ENCODE results near the gene GTPBP6. TPM values are rescaled to one million over a fixed set of nuclear protein-coding genes. Genes with fewer than 3 reads are reported as not detected.

The GTPBP6 gene
- total RNA-seq (10 to 100 TPM; 19.8 to 73.9 (median 36.8) TPM), polyA plus RNA-seq (10 to 100 TPM; 47.7 to 53.4 (median 48.6) TPM)
- long read RNA-seq, donor 1, transcript GTPBP6-201 (10 exons, 1,907 nt): major isoform, 5 of 6 reads
- long read RNA-seq, donor 1, partial matches to known transcripts: 0 of 6 reads
- long read RNA-seq, donor 1, other reads (novel, unspliced or antisense): 0 of 6 reads
- long read RNA-seq, donor 2, transcript GTPBP6-201 (10 exons, 1,907 nt): major isoform, 7 of 11 reads
- long read RNA-seq, donor 2, partial matches to known transcripts: 0 of 11 reads
- long read RNA-seq, donor 2, other reads (novel, unspliced or antisense): 0 of 11 reads
- long read RNA-seq, donor 3, transcript GTPBP6-202 (4 exons, 2,016 nt): minor isoform, 5 of 11 reads
- long read RNA-seq, donor 3, transcript GTPBP6-201 (10 exons, 1,907 nt): major isoform, 6 of 11 reads
- long read RNA-seq, donor 3, partial matches to known transcripts: 0 of 11 reads
- long read RNA-seq, donor 3, other reads (novel, unspliced or antisense): 0 of 11 reads
- long read RNA-seq, donor 4, partial matches to known transcripts: 0 of 3 reads
- long read RNA-seq, donor 4, other reads (novel, unspliced or antisense): 0 of 3 reads
- long read RNA-seq, donor 5, transcript GTPBP6-201 (10 exons, 1,907 nt): major isoform, 8 of 9 reads
- long read RNA-seq, donor 5, partial matches to known transcripts: 0 of 9 reads
- long read RNA-seq, donor 5, other reads (novel, unspliced or antisense): 0 of 9 reads
- long read RNA-seq, donor 6, transcript GTPBP6-201 (10 exons, 1,907 nt): major isoform, 16 of 26 reads
- long read RNA-seq, donor 6, partial matches to known transcripts: 0 of 26 reads
- long read RNA-seq, donor 6, other reads (novel, unspliced or antisense): 8 of 26 reads
- long read RNA-seq, donor 7, transcript GTPBP6-201 (10 exons, 1,907 nt): major isoform, 9 of 9 reads
- long read RNA-seq, donor 7, partial matches to known transcripts: 0 of 9 reads
- long read RNA-seq, donor 7, other reads (novel, unspliced or antisense): 0 of 9 reads
- long read RNA-seq, donor 8, transcript GTPBP6-201 (10 exons, 1,907 nt): major isoform, 6 of 6 reads
- long read RNA-seq, donor 8, partial matches to known transcripts: 0 of 6 reads
- long read RNA-seq, donor 8, other reads (novel, unspliced or antisense): 0 of 6 reads
- long read RNA-seq, donor 9, transcript GTPBP6-201 (10 exons, 1,907 nt): major isoform, 6 of 7 reads
- long read RNA-seq, donor 9, partial matches to known transcripts: 0 of 7 reads
- long read RNA-seq, donor 9, other reads (novel, unspliced or antisense): 0 of 7 reads
- long read RNA-seq, donor 10, partial matches to known transcripts: 0 of 2 reads
- long read RNA-seq, donor 10, other reads (novel, unspliced or antisense): 0 of 2 reads

DNA sequence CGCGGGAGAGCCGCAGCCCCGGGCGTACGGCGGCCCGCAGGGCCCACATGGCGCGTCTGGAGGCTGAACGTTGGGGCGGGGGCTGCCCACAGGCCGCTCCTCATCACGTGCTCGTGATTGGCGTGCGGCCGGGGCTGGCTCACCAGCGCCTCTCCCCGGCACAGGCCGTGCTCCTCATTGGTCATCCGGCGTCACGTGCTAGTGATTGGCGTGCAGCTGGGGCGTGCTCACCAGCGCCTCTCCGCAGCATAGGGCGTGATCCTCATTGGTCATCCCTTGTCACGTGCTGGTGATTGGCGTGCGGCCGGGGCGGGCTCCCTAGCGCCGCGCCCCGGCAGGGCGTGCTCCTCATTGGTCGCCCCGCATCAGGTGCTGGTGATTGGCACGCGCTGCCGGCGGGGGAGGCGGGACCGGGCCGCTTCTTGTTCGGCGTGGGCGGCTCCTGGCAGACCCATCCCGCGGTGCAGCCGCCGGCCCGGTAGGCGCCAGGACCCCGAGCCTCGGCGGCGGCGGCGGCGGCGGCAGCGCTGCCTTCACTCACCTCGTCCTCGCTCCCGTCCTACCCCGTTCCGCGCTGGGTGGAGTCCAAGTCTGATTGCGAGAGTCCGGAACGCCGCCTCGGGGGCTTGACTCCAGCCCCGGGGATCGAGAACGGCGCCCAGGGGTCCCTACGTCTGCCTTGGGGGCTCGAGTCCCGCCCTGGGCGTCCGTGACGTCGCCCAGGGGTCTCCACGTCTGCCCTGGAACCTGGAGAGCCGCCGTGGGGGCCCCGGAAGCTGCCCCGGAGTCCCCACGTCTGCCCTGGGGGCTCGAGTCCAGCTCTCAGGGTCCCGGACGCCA is at the start of gene GTPBP6:
Gene GTPBP6, minus strand, starts transcription at position 58 of the 840 bp plus-strand sequence. Its CDS starts 9 bp downstream, at position 49.
- intact Hi-C loops (cut with DNase I; ENCODE audit: low total_unique reads): no loop called here
- Histone ChIP-seq H3K4me3 (peak within 1 kb of the TSS; percentile 80 to 97 (median 90)), H3K27ac (peak within 1 kb of the TSS; percentile 95 to 100 (median 97)), H3K4me1 (peaks cover 16 to 50% (median 37%) of the 10 kb centered on the region in 4 donors), H3K36me3 (peaks cover 11 to 26% (median 24%) of the 10 kb centered on the region in 4 donors), H3K27me3 (peaks cover 0 to 1% (median 0%) of the 10 kb centered on the region in 3 donors), H3K9me3 (no peaks in the 10 kb centered on the region)
- DNase-seq: peak; percentile 99 to 100
- TF ChIP-seq POLR2AphosphoS5 (IDR thresholded peaks at IDR 0.05) (peak in 2 of 3 donors; percentile 57 to 83), CTCF (IDR thresholded peaks at IDR 0.05) (peak in 2 of 7 experiments; percentile 12 to 20), POLR2A (IDR thresholded peaks at IDR 0.05) (no peak)
- 0 to 1% (median 0%) methylated on average over 8 to 97 of the region's 97 CpGs for WGBS, 5 donors

GRCh38 chrX:367866-368265 is 49.3 kb upstream of the GTPBP6 start:
- no peaks in the 10 kb centered on the region for H3K36me3 ChIP-seq
- H3K9me3 ChIP-seq: no peaks in the 10 kb centered on the region
- TF ChIP-seq EP300 (IDR thresholded peaks at IDR 0.05): no peak
- no peak for TF ChIP-seq CTCF (IDR thresholded peaks at IDR 0.05)
- no peak for TF ChIP-seq POLR2AphosphoS5 (IDR thresholded peaks at IDR 0.05)
- TF ChIP-seq POLR2A (IDR thresholded peaks at IDR 0.05): no peak
- intact Hi-C loops (cut with DNase I; ENCODE audit: low total_unique reads): no loop called here
- H3K4me3 ChIP-seq: no peak overlapping the region
- no peak for DNase-seq
- WGBS, 5 donors: 78 to 94% (median 90%) methylated on average over 10 to 17 of the region's 17 CpGs
- H3K4me1 ChIP-seq: peaks cover 0 to 6% (median 3%) of the 10 kb centered on the region in 4 donors
- H3K27me3 ChIP-seq: peaks cover 0 to 26% (median 7%) of the 10 kb centered on the region in 3 donors
- H3K27ac ChIP-seq: no peak overlapping the region

DNA sequence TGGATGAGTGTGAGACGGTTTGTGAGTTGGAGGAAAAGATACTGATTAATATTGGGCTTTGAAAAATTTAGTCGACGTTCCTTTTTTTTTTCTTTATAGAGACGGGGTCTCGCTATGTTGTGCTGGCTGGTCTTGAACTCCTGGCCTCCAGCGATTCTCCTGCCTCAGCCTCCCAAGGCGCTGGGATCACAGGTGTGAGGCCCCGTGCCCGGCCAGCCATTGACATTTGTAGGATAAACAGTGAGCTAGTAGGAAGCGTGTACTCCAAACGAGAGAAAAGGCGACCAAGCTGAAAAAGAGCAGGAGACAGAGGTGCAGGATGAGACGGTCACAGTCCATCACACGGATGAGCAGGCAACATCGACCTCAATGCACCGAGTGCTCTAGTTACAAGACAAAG is 48.8 kb upstream of the GTPBP6 start:
- no peak for DNase-seq
- no peak for TF ChIP-seq POLR2A (IDR thresholded peaks at IDR 0.05)
- TF ChIP-seq CTCF (IDR thresholded peaks at IDR 0.05): no peak
- TF ChIP-seq EP300 (IDR thresholded peaks at IDR 0.05): no peak
- TF ChIP-seq POLR2AphosphoS5 (IDR thresholded peaks at IDR 0.05): no peak
- no peak overlapping the region for H3K4me3 ChIP-seq
- H3K36me3 ChIP-seq: no peaks in the 10 kb centered on the region
- no peak overlapping the region for H3K27ac ChIP-seq
- H3K9me3 ChIP-seq: no peaks in the 10 kb centered on the region
- 91 to 94% (median 93%) methylated on average over 16 of the region's 16 CpGs for WGBS, 5 donors
- peaks cover 0 to 1% (median 0%) of the 10 kb centered on the region in 4 donors for H3K4me1 ChIP-seq
- H3K27me3 ChIP-seq: peaks cover 0 to 21% (median 3%) of the 10 kb centered on the region in 3 donors
- intact Hi-C loops (cut with DNase I; ENCODE audit: low total_unique reads): no loop called here
